Measurements from ENCODE around the gene PRXL2B. TPM values are rescaled to one million over a fixed set of nuclear protein-coding genes. Genes with fewer than 3 reads are reported as not detected.

The PRXL2B gene
- total RNA-seq, 4 donors from 2014 or later: 8.2 to 33.9 (median 11.3) TPM

GRCh38 chr1:2595261-2595811 lies 8.8 kb downstream of the PRXL2B start:
- no peak for TF ChIP-seq CTCF (IDR thresholded peaks at IDR 0.05)
- no peak for TF ChIP-seq POLR2A (IDR thresholded peaks at IDR 0.05)
- H3K36me3 ChIP-seq: peaks cover 0 to under 1% (median 0%) of the 10 kb centered on the region in 3 donors
- DNase-seq: no peak
- H3K9me3 ChIP-seq: no peaks in the 10 kb centered on the region
- intact Hi-C loops (cut with DNase I): no loop called here
- WGBS, 2 donors: 67% methylated on average over 3 of the region's 19 CpGs; no CpG with 5 or more reads in 1 of the 2 donors
- H3K4me3 ChIP-seq: no peak overlapping the region
- H3K27ac ChIP-seq: no peak overlapping the region
- peaks cover 0 to 28% (median 7%) of the 10 kb centered on the region in 3 donors for H3K4me1 ChIP-seq
- H3K27me3 ChIP-seq: peaks cover 0 to 26% (median 0%) of the 10 kb centered on the region in 4 donors

GRCh38 chr1:2595812-2596529 lies 9.4 kb downstream of the PRXL2B start:
- intact Hi-C loops (cut with DNase I): no loop called here
- H3K4me3 ChIP-seq: no peak overlapping the region
- WGBS, 2 donors: 83% methylated on average over 20 of the region's 31 CpGs; no CpG with 5 or more reads in 1 of the 2 donors

GRCh38 chr1:2596530-2597333 lies 10.2 kb downstream of the PRXL2B start:
- 78 to 100% methylated on average over 1 to 8 of the region's 28 CpGs for WGBS, 2 donors
- H3K36me3 ChIP-seq: no peaks in the 10 kb centered on the region
- no peak overlapping the region for H3K27ac ChIP-seq
- no peak for DNase-seq
- no peak for TF ChIP-seq POLR2A (IDR thresholded peaks at IDR 0.05)
- TF ChIP-seq CTCF (IDR thresholded peaks at IDR 0.05): no peak
- H3K4me3 ChIP-seq: no peak overlapping the region
- H3K4me1 ChIP-seq: peaks cover 0 to 28% (median 7%) of the 10 kb centered on the region in 3 donors
- intact Hi-C loops (cut with DNase I): no loop called here
- H3K27me3 ChIP-seq: peaks cover 0 to 27% (median 0%) of the 10 kb centered on the region in 4 donors
- H3K9me3 ChIP-seq: no peaks in the 10 kb centered on the region

More at GRCh38 chr1:2595812-2596529, 9.4 kb downstream of the PRXL2B start:
- Histone ChIP-seq H3K27ac (no peak overlapping the region), H3K36me3 (no peaks in the 10 kb centered on the region), H3K9me3 (no peaks in the 10 kb centered on the region), H3K27me3 (peaks cover 0 to 26% (median 0%) of the 10 kb centered on the region in 4 donors), H3K4me1 (peaks cover 0 to 28% (median 7%) of the 10 kb centered on the region in 3 donors)
- TF ChIP-seq POLR2A (IDR thresholded peaks at IDR 0.05) (no peak), CTCF (IDR thresholded peaks at IDR 0.05) (no peak)
- no peak for DNase-seq

GRCh38 chr1:2597441-2598328 lies 11.1 kb downstream of the PRXL2B start:
- TF ChIP-seq CTCF (IDR thresholded peaks at IDR 0.05) (no peak), POLR2A (IDR thresholded peaks at IDR 0.05) (no peak)
- WGBS, 2 donors: 69 to 73% methylated on average over 21 to 22 of the region's 34 CpGs
- DNase-seq: no peak

More at GRCh38 chr1:2597441-2598328, 11.1 kb downstream of the PRXL2B start:
- Histone ChIP-seq H3K4me1 (peaks cover 0 to 19% (median 7%) of the 10 kb centered on the region in 3 donors), H3K27me3 (peaks cover 0 to 36% (median 0%) of the 10 kb centered on the region in 4 donors), H3K36me3 (no peaks in the 10 kb centered on the region), H3K27ac (no peak overlapping the region), H3K9me3 (no peaks in the 10 kb centered on the region), H3K4me3 (no peak overlapping the region)
- intact Hi-C loops (cut with DNase I): no loop called here
